GM18511 (cell line): ENCODE results near the gene POMZP3.
"Not testable (repeated sequence)": the region's sequence is repeated elsewhere in the genome, so short reads cannot be mapped to it uniquely, and the experiment has no call there.

Experiments used
- ATAC-seq: cut with Tn5 transposase; IDR thresholded peaks from one replicate; pipeline ENCODE4 v1.9.1; 2021; ENCODE audit warnings: mild to moderate bottlenecking, moderate library complexity; ENCODE audit not compliant: unreplicated experiment

POMZP3 gene

DNA sequence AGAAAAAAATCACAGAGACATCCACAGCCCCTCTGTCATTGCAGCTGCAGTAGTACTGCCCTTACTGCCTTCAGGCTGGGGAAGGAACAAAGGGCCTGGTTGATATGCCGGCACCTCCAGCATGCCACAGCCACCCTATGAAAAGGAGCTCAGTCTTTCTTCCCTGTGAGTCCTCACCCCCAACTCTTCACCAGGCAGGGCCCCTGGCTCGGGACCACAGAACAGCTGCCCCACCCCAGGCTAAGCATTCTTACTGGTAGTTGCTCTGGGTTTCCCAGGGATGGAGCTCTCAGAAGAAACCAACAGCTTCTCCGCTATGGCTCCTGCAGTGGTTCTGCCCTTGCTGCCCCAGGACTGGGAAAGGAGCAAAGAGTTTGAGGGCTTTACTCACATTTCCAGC lies 36.0 kb downstream of the POMZP3 start:
- not testable (repeated sequence) for ATAC-seq

DNA sequence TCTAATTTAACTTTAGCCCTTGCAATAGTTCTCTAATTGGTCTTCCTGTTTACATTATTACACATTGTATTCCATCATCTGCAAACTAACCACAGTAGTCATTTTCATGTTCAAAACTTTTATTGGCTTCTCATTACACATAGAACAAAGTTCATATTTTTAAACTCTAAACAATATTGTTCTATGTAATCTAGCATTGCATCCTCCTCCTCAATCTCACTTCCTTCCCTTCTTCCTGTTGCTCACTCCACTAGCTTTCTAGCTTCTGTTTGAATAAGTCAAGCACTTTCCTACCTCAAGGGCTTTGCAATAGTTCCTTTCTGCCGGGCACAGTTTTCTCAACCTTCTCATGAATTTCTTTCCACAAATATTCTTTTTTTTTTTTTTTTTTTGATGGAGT lies 38.5 kb downstream of the POMZP3 start:
- ATAC-seq = not testable (repeated sequence)

- not testable (repeated sequence) for ATAC-seq
Observed at GRCh38 chr7:76586585-76587315, 40.3 kb downstream of the POMZP3 start.

DNA sequence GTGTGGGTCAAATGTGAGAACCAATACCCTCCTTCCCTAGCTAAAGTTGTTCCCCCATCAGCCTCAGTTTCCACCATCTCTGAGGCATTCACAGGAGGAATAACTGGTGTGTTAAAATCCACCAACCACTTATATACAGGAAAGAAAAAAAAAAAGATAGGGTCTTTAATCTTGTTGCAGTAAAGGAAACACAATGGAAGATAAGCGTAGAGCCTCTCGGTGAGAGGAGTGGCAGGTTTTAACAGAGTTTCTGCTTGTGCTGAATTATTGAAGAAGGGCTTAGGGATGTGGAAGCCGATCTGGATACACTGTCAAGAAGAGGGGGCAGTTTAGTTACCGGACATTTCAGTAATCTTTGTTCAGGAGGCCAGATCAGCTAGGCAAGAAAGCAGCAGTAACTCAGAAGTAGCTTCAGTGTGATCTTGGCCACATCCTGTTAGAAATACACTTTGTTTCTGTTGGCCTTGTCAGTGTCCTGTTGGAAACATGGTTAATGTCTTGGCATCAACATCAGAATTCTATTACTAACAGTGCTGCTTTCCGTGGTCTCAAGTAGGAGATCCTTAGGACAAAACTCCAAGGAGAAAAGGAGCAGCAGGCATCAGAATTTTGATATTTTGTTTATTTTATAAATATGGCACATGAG lies 43.3 kb downstream of the POMZP3 start:
- ATAC-seq = not testable (repeated sequence)

- ATAC-seq = not testable (repeated sequence)
Observed at GRCh38 chr7:76582848-76583631, 44.0 kb downstream of the POMZP3 start.

DNA sequence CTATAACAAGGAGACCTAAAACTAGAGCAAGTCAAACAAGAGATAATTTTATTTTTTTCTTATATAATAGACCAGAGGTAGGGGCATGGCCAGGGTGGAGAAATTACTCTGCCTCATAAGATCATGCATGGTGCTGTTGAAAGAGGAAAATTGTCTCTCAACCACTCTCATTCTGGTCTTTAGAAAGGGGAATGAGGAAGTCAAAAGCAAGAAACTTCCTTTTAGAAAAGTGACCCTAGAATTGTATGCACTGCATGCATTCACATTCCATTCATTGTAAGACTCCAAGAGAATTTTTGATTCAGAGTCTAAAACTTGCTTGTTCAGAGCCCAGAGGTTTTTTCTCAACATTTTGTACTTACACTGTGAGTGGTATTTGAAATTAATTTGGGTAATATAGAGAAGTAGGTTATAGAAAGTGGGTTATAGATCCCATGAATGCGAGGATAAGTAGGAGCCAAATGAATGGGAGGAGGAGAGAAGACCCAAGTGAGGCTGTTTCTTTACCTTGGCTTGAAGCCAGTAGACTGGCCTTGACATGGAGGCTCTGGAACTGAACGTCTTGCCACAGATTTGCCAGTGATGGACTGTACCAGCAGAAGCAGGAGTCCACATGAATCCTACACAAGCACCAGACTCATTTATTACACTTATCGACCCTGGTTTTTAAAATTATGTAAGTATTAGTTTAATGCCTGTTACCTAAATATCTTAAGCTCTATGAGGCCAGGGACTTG lies 51.0 kb downstream of the POMZP3 start:
- not testable (repeated sequence) for ATAC-seq

DNA sequence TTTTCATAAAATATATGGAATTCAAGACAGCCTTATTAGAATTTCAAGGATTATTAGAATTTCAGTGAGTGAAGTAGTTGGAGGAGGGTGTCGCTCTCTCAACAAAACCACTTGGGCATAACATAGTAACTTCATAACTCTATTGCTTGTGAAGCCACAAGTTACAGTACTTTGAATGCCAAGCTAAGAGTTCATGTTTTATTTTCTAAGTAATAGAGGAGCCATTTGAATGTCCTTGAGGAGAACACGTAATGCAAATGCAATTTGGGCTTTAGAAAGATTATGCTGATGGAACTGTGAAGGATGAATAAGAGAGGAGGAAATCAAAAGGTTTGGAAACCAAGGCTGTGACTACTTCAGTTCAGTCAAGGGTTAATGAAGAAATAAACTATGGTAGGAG lies 51.6 kb downstream of the POMZP3 start:
- ATAC-seq = not testable (repeated sequence)

GRCh38 chr7:76572296-76572695 lies 54.8 kb downstream of the POMZP3 start:
- ATAC-seq = not testable (repeated sequence)

- ATAC-seq = not testable (repeated sequence)
Observed at GRCh38 chr7:76570324-76570775, 56.7 kb downstream of the POMZP3 start.

DNA sequence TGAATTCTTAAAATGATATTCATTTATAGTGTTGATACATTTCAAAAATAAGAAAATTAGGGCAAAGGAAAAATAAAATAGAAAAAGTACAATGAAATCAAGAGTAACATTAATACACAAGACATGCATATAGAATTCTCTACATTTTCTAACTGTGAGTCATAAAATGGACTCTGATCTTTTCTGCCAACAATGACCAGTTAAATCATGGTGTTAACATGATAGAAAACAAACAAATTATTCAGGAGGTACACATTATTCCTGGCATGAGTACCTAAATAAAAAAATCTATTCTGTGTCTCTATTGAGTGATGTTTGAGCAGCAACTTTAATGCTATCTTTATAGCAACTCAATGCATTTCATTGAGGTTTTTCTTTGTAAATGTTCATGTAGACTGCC lies 58.3 kb downstream of the POMZP3 start:
- not testable (repeated sequence) for ATAC-seq

DNA sequence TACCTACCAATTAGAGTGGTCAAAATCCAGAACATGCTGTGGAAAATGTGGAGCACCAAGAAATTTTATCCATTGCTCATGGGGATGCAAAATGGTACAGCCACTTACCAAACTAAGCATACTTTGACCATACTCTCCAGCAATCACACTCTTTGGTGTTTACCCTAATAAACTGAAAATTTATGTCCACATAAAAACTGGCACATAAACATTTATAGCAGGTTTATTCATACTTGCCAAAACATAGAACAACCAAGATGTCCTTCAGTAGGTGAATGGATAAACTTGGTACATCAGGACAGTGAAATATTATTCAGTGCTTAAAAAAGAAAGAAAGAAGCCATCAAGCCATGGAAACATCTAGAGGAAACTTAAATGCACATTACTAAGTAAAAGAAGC lies 59.3 kb downstream of the POMZP3 start:
- ATAC-seq = not testable (repeated sequence)

DNA sequence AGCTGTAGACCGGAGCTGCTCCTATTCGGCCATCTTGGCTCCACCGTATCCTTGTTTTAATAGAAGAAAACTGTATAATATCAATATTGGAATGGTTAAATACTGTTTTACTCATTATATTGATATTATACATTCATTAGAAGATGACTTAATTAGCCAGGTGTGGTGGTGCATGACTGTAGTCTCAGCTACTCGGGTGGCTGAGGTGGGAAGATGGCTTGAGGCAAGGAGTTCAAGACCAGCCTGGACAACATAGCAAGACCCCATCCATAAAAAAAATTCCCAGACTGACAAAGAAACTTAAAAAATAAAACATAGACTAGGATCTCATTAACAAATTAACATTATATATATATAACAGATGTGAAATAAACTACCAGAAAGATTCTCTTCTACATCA lies 59.8 kb downstream of the POMZP3 start:
- ATAC-seq = not testable (repeated sequence)

GRCh38 chr7:76565001-76565400 lies 62.1 kb downstream of the POMZP3 start:
- not testable (repeated sequence) for ATAC-seq

DNA sequence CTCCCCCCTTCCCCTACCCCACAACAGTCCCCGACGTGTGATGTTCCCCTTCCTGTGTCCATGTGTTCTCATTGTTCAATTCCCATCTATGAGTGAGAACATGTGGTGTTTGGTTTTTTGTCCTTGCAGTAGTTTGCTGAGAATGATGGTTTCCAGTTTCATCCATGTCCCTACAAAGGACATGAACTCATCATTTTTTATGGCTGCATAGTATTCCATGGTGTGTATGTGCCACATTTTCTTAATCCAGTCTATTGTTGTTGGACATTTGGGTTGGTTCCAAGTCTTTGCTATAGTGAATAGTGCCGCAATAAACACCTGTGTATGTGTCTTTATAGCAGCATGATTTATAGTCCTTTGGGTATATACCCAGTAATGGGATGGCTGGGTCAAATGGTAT lies 65.7 kb downstream of the POMZP3 start:
- ATAC-seq = not testable (repeated sequence)

DNA sequence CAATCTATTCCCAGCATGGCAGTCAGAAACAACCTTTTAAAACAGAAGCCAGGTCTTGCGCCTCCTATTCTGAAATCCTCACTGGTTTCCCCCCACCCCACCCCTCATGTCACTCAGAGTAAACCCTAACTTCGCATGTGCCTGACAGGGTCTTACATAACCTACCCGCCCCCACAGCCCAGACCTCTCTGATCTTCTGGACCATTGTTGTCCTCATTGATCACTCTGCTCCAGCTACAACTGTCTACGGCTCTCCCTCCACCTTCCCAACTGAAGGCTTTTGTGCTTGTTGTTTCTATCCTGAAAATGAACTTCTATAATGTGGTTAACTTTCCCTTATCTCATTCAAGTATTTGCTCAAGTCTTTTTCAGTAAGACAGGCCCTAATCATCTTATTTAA lies 66.9 kb downstream of the POMZP3 start:
- ATAC-seq = not testable (repeated sequence)
